ENCODE results near the gene TMOD3.
"Not testable (repeated sequence)": the region's sequence is repeated elsewhere in the genome, so short reads cannot be mapped to it uniquely, and the experiment has no call there.

TMOD3 gene

GRCh38 chr15:51829376-51830275 lies at the start of gene TMOD3:
Gene TMOD3 (plus strand): TSS chr15:51829653. CDS start chr15:51862885, 33,232 bp downstream.
- DNase-seq (ENCODE audit: low read depth in 2 of 2) = peak; percentile 83 to 85

- DNase-seq (ENCODE audit: low read depth in 2 of 2) = no peak
Measured at GRCh38 chr15:51780636-51781035, 48.8 kb upstream of the TMOD3 start.

GRCh38 chr15:51781506-51781905 lies 47.9 kb upstream of the TMOD3 start:
- no peak for DNase-seq (ENCODE audit: low read depth in 2 of 2)

- DNase-seq (ENCODE audit: low read depth in 2 of 2) = no peak
Measured at GRCh38 chr15:51782357-51782896, 47.0 kb upstream of the TMOD3 start.

GRCh38 chr15:51783967-51784366 lies 45.5 kb upstream of the TMOD3 start:
- DNase-seq (ENCODE audit: low read depth in 2 of 2) = no peak

- DNase-seq (ENCODE audit: low read depth in 2 of 2) = not testable (repeated sequence)
Measured at GRCh38 chr15:51787130-51787529, 42.3 kb upstream of the TMOD3 start.

GRCh38 chr15:51792474-51792873 lies 37.0 kb upstream of the TMOD3 start:
- DNase-seq (ENCODE audit: low read depth in 2 of 2) = not testable (repeated sequence)

GRCh38 chr15:51793521-51794305 lies 35.7 kb upstream of the TMOD3 start:
- no peak for DNase-seq (ENCODE audit: low read depth in 2 of 2)

GRCh38 chr15:51796847-51797401 lies 32.5 kb upstream of the TMOD3 start:
- DNase-seq (ENCODE audit: low read depth in 2 of 2) = no peak

- no peak for DNase-seq (ENCODE audit: low read depth in 2 of 2)
Measured at GRCh38 chr15:51798281-51798680, 31.2 kb upstream of the TMOD3 start.

GRCh38 chr15:51799282-51800252 lies 29.9 kb upstream of the TMOD3 start:
- no peak for DNase-seq (ENCODE audit: low read depth in 2 of 2)

GRCh38 chr15:51801391-51801835 lies 28.0 kb upstream of the TMOD3 start:
- no peak for DNase-seq (ENCODE audit: low read depth in 2 of 2)

GRCh38 chr15:51802593-51802992 lies 26.9 kb upstream of the TMOD3 start:
- no peak for DNase-seq (ENCODE audit: low read depth in 2 of 2)

- no peak for DNase-seq (ENCODE audit: low read depth in 2 of 2)
Measured at GRCh38 chr15:51803965-51804364, 25.5 kb upstream of the TMOD3 start.

- no peak for DNase-seq (ENCODE audit: low read depth in 2 of 2)
Measured at GRCh38 chr15:51806123-51806522, 23.3 kb upstream of the TMOD3 start.

GRCh38 chr15:51809457-51809856 lies 20.0 kb upstream of the TMOD3 start:
- DNase-seq (ENCODE audit: low read depth in 2 of 2) = no peak

- DNase-seq (ENCODE audit: low read depth in 2 of 2) = no peak
Measured at GRCh38 chr15:51812598-51812997, 16.9 kb upstream of the TMOD3 start.

- no peak for DNase-seq (ENCODE audit: low read depth in 2 of 2)
Measured at GRCh38 chr15:51814606-51815005, 14.8 kb upstream of the TMOD3 start.

GRCh38 chr15:51816611-51817010 lies 12.8 kb upstream of the TMOD3 start:
- DNase-seq (ENCODE audit: low read depth in 2 of 2) = no peak

GRCh38 chr15:51818150-51818549 lies 11.3 kb upstream of the TMOD3 start:
- no peak for DNase-seq (ENCODE audit: low read depth in 2 of 2)

GRCh38 chr15:51825698-51826097 lies 3.8 kb upstream of the TMOD3 start:
- DNase-seq (ENCODE audit: low read depth in 2 of 2) = no peak

All from stimulated activated CD8-positive, alpha-beta memory T cell treated with anti-CD3 and anti-CD28 coated beads, Interleukin-15, amount 100 ng/mL, for 48 hours (primary cell).